PC-9 (cell line): ENCODE measurements around the gene IVNS1ABP. TPM values are rescaled to one million over a fixed set of nuclear protein-coding genes. Genes with fewer than 3 reads are reported as not detected.

ENCODE experiments used
- BruUV-seq: library from RNA; stranded (reverse); fragments of 400-500 nt; replicated peaks from 2 replicates; lab custom pipeline; 2021; lab: Mats Ljungman, UMichigan
- CTCF ChIA-PET: fragments of 300-600 bp; sonication (Branson Sonifier 250); formaldehyde crosslinking; loops from one replicate; lab custom pipeline; 2022; ENCODE audit warnings: antibody characterized with exemption; lab: Charles Lee
- POLR2A ChIA-PET: fragments of 300-600 bp; sonication (Branson Sonifier 250); formaldehyde crosslinking; loops from one replicate; lab custom pipeline; 2022; ENCODE audit warnings: antibody characterized with exemption; ENCODE audit not compliant: unreplicated experiment; lab: Charles Lee
- DNase-seq, 2 experiments: peaks; one replicate each; pipeline versions ENCODE4 v3.0.0 to v3.0.0-alpha.2; 2015 to 2022; ENCODE audit warnings: mixed read lengths in 1 of 2
- H2AFZ ChIP-seq: fragments of 200-600 bp; sonication (generic); 2 replicates; pipeline ENCODE4 v1.8.1; 2017; ENCODE audit warnings: antibody characterized with exemption
- H3F3A ChIP-seq: fragments of 200-600 bp; sonication (generic); 2 replicates; pipeline ENCODE4 v1.8.1; 2017; ENCODE audit warnings: antibody characterized with exemption, mild to moderate bottlenecking, low read depth; ENCODE audit not compliant: insufficient read depth
- H3K27ac ChIP-seq: fragments of 200-600 bp; sonication (generic); 2 replicates; pipeline ENCODE4 v1.6.1; 2016; ENCODE audit warnings: mixed run types
- H3K27me3 ChIP-seq: fragments of 200-600 bp; sonication (generic); 2 replicates; pipeline ENCODE4 v1.6.1; 2016; ENCODE audit warnings: low read depth, mixed run types; ENCODE audit not compliant: insufficient read depth
- H3K36me3 ChIP-seq: fragments of 200-600 bp; sonication (generic); 2 replicates; pipeline ENCODE4 v1.6.1; 2016; ENCODE audit warnings: low read depth, mixed run types
- H3K4me1 ChIP-seq: fragments of 200-600 bp; sonication (generic); replicated peaks from 2 replicates; pipeline ENCODE4 v1.6.1; 2016; ENCODE audit warnings: mixed run types; ENCODE audit not compliant: insufficient read depth
- H3K4me2 ChIP-seq: fragments of 200-600 bp; sonication (generic); 2 replicates; pipeline ENCODE4 v1.6.1; 2017; ENCODE audit warnings: mixed run types
- H3K4me3 ChIP-seq: fragments of 200-600 bp; sonication (generic); 2 replicates; pipeline ENCODE4 v1.6.1; 2016; ENCODE audit warnings: mixed run types
- H3K79me2 ChIP-seq: fragments of 200-600 bp; sonication (generic); 2 replicates; pipeline ENCODE4 v1.6.1; 2017; ENCODE audit warnings: low read depth, mixed run types
- H3K9me2 ChIP-seq: fragments of 200-600 bp; sonication (generic); 2 replicates; pipeline ENCODE4 v1.8.1; 2017; ENCODE audit warnings: mild to moderate bottlenecking; ENCODE audit not compliant: insufficient read depth
- H3K9me3 ChIP-seq: fragments of 200-600 bp; sonication (generic); 2 replicates; pipeline ENCODE4 v1.8.1; 2016; ENCODE audit warnings: low read depth; ENCODE audit not compliant: insufficient read depth
- H4K20me1 ChIP-seq: fragments of 200-600 bp; sonication (generic); 2 replicates; pipeline ENCODE4 v1.8.1; 2017; ENCODE audit not compliant: insufficient read depth
- CTCF ChIP-seq: fragments of 200-600 bp; sonication (generic); conservative IDR thresholded peaks from 2 replicates; pipeline ENCODE4 v1.6.1; 2017; ENCODE audit warnings: mixed run types, antibody characterized with exemption, mild to moderate bottlenecking, moderate library complexity
- EZH2 ChIP-seq: fragments of 200-600 bp; sonication (generic); IDR thresholded peaks from 2 replicates; pipeline ENCODE4 v1.8.0; 2017; ENCODE audit warnings: antibody characterized with exemption, low read depth
- intact Hi-C: fragments of 100-400 bp; cut with micrococcal nuclease; formaldehyde crosslinking; loops from one replicate; pipeline ENCODE4 v1.10.0; 2022; ENCODE audit not compliant: unreplicated experiment
- total RNA-seq: library from RNA; stranded (reverse); gene quantifications from 2 replicates; pipeline ENCODE4 v1.2.3, GENCODE V29; 2021

IVNS1ABP gene
- total RNA-seq, 1 experiment from 2014 or later = 38.8 TPM

- TF ChIP-seq CTCF (no peak), EZH2 (no peak)
- intact Hi-C loops = no loop called here
- BruUV-seq = no TSS peak
- Histone ChIP-seq H3K27ac (no peak overlapping the region), H3K4me1 (no peaks in the 10 kb centered on the region), H4K20me1 (no peaks in the 10 kb centered on the region), H3K4me2 (no peak overlapping the region), H3K27me3 (no peaks in the 10 kb centered on the region), H3K36me3 (no peaks in the 10 kb centered on the region), H3F3A (no peaks in the 10 kb centered on the region), H3K9me3 (no peaks in the 10 kb centered on the region), H2AFZ (no peak overlapping the region), H3K79me2 (no peaks in the 10 kb centered on the region), H3K4me3 (no peak overlapping the region), H3K9me2 (no peaks in the 10 kb centered on the region)
- no peak for DNase-seq
- ChIA-PET CTCF (no interaction called here), POLR2A (no interaction called here)
Observed at GRCh38 chr1:185287451-185287850, 29.6 kb downstream of the IVNS1ABP start.

GRCh38 chr1:185284533-185285276 lies 32.3 kb downstream of the IVNS1ABP start:
- Histone ChIP-seq H3K27me3 (no peaks in the 10 kb centered on the region), H4K20me1 (no peaks in the 10 kb centered on the region), H3K27ac (no peak overlapping the region), H3K9me3 (no peaks in the 10 kb centered on the region), H3K4me2 (no peak overlapping the region), H3K4me1 (no peaks in the 10 kb centered on the region), H3K4me3 (no peak overlapping the region), H3K9me2 (no peaks in the 10 kb centered on the region), H2AFZ (no peak overlapping the region), H3F3A (no peaks in the 10 kb centered on the region), H3K36me3 (no peaks in the 10 kb centered on the region), H3K79me2 (no peaks in the 10 kb centered on the region)
- intact Hi-C loops = no loop called here
- DNase-seq = no peak
- no peak for TF ChIP-seq EZH2
- no peak for TF ChIP-seq CTCF
- POLR2A ChIA-PET = no interaction called here
- BruUV-seq = no TSS peak
- CTCF ChIA-PET = no interaction called here

- Histone ChIP-seq H3K27ac (no peak overlapping the region), H3K79me2 (no peaks in the 10 kb centered on the region), H2AFZ (no peak overlapping the region), H3K4me2 (no peak overlapping the region), H3K9me3 (no peaks in the 10 kb centered on the region), H4K20me1 (no peaks in the 10 kb centered on the region), H3K4me1 (no peaks in the 10 kb centered on the region), H3F3A (no peaks in the 10 kb centered on the region), H3K4me3 (no peak overlapping the region), H3K9me2 (no peaks in the 10 kb centered on the region), H3K36me3 (no peaks in the 10 kb centered on the region), H3K27me3 (no peaks in the 10 kb centered on the region)
- intact Hi-C loops = no loop called here
- ChIA-PET POLR2A (no interaction called here), CTCF (no interaction called here)
- DNase-seq = no peak
- TF ChIP-seq EZH2 (no peak), CTCF (no peak)
- BruUV-seq = no TSS peak
Observed at GRCh38 chr1:185284116-185284515, 32.9 kb downstream of the IVNS1ABP start.
